ENCODE measurements around the gene KIAA1217.

The KIAA1217 gene

DNA sequence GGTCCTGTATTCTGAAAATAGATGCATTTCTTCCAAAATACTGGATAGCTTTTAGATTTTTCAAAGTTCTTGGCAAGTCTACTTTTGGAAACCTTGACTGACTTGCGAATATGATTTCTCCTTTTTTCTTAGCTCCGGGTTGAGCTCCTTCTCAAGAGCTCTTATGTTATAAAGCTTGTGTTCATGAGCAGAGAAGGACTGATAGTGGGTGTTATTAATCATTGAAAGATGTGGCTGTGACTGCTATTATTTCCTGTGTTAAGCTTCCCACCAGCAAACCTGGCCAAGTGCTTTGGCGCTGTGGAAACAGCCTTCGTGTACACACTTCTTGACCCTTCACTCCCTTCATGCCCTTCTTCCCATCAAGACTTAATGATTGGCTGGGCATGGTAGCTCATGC lies 98.2 kb downstream of the KIAA1217 start:
- H2AFZ ChIP-seq (ENCODE audit: insufficient read depth, low read length, poor library complexity): no peak overlapping the region
- H4K91ac ChIP-seq (ENCODE audit: low read depth, low read length): no peak overlapping the region
- peaks cover 15 to 19% of the 10 kb centered on the region in 2 experiments for H3K36me3 ChIP-seq (ENCODE audit: control insufficient read depth in 1 of 2, insufficient read depth in 2 of 2, low read length in 2 of 2)
- H2BK12ac ChIP-seq (ENCODE audit: low read length): no peak overlapping the region
- H3K4me1 ChIP-seq (ENCODE audit: control insufficient read depth in 1 of 2, insufficient read depth in 2 of 2, low read length in 2 of 2): peaks cover 7 to 18% of the 10 kb centered on the region in 2 experiments
- no peak overlapping the region for H4K12ac ChIP-seq (ENCODE audit: low read depth, low read length)
- peaks cover 2% of the 10 kb centered on the region for H3K79me1 ChIP-seq (ENCODE audit: low read length)
- peak overlapping the region; percentile 46 for H3K18ac ChIP-seq (ENCODE audit: low read length)
- H3K4me3 ChIP-seq (ENCODE audit: low read depth, low read length): no peak overlapping the region
- H3K4ac ChIP-seq (ENCODE audit: low read depth, low read length): peak overlapping the region; percentile 64
- WGBS (ENCODE audit: extremely low coverage, insufficient coverage, insufficient read length): no CpG with 5 or more reads among the region's 4 CpGs
- peaks cover 10% of the 10 kb centered on the region for H3K79me2 ChIP-seq (ENCODE audit: control insufficient read depth, insufficient read depth, low read length, poor library complexity)
- H3K9me3 ChIP-seq (ENCODE audit: insufficient read depth, low read depth, low read length): no peaks in the 10 kb centered on the region
- no peak for DNase-seq
- H2BK120ac ChIP-seq (ENCODE audit: insufficient read depth, low read length, poor library complexity): no peak overlapping the region
- H4K8ac ChIP-seq (ENCODE audit: low read depth, low read length): no peak overlapping the region
- no peak overlapping the region for H3K4me2 ChIP-seq (ENCODE audit: low read length)
- H3K9ac ChIP-seq (ENCODE audit: low read length): no peak overlapping the region
- peak overlapping the region; percentile 14 for H3K14ac ChIP-seq (ENCODE audit: low read length)
- H3K23ac ChIP-seq (ENCODE audit: low read length): no peak overlapping the region
- H2AK5ac ChIP-seq (ENCODE audit: low read length): no peak overlapping the region
- H3K27ac ChIP-seq (ENCODE audit: low read depth, low read length): no peak overlapping the region
- no peak overlapping the region for H2BK5ac ChIP-seq (ENCODE audit: low read depth, low read length, poor library complexity)
- no peaks in the 10 kb centered on the region for H3K27me3 ChIP-seq (ENCODE audit: insufficient read depth, low read length)

DNA sequence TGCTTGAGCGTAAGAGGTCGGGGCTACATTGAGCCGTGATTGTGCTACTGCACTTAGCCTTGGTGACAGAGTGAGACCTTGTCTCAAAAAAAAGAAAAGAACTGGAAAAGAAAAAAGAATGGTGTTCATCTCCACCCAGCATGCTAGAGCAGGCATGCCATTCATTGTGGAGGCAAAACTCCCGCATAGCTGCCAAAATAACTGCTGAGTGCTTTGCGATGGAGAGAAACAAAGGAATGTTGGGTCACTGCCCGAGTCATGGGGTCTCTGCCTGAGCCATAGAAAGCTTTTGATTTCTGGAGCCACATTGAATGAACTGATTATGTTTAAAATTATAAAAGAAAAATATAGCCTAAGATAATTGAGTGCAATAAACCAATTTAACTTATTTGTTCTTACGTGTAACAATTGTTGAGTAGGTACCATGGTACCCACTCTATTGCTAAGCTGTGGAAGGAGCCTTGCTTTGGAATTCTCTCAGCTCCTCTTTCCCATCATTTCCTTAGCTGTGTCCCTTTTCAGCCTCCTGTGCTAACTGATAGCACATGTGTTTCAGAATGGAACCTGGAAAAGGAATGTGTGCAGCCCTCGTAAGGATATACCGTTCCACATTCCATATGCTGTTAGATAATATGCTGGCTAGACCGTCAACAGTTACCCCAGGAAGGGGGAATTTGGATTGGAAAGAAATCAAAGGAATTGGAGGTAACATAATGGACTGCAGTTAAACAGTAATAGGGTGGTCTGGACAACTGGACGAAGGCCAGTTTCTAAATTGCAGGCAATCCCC lies 99.0 kb downstream of the KIAA1217 start:
- H3K27ac ChIP-seq (ENCODE audit: low read depth, low read length): peak overlapping the region; percentile 6
- DNase-seq: peak in 1 of 2 donors; percentile 58
- no peak overlapping the region for H2AFZ ChIP-seq (ENCODE audit: insufficient read depth, low read length, poor library complexity)
- no peak overlapping the region for H4K91ac ChIP-seq (ENCODE audit: low read depth, low read length)
- H3K36me3 ChIP-seq (ENCODE audit: control insufficient read depth in 1 of 2, insufficient read depth in 2 of 2, low read length in 2 of 2): peaks cover 15 to 18% of the 10 kb centered on the region in 2 experiments
- H3K9ac ChIP-seq (ENCODE audit: low read length): no peak overlapping the region
- no peak overlapping the region for H3K18ac ChIP-seq (ENCODE audit: low read length)
- no peak overlapping the region for H2BK12ac ChIP-seq (ENCODE audit: low read length)
- H3K4ac ChIP-seq (ENCODE audit: low read depth, low read length): peak overlapping the region; percentile 64
- H4K8ac ChIP-seq (ENCODE audit: low read depth, low read length): no peak overlapping the region
- H2BK120ac ChIP-seq (ENCODE audit: insufficient read depth, low read length, poor library complexity): no peak overlapping the region
- H3K9me3 ChIP-seq (ENCODE audit: insufficient read depth, low read depth, low read length): no peaks in the 10 kb centered on the region
- H3K4me2 ChIP-seq (ENCODE audit: low read length): no peak overlapping the region
- no peak overlapping the region for H2BK5ac ChIP-seq (ENCODE audit: low read depth, low read length, poor library complexity)
- no CpG with 5 or more reads among the region's 11 CpGs for WGBS (ENCODE audit: extremely low coverage, insufficient coverage, insufficient read length)
- H3K27me3 ChIP-seq (ENCODE audit: insufficient read depth, low read length): no peaks in the 10 kb centered on the region
- H3K14ac ChIP-seq (ENCODE audit: low read length): no peak overlapping the region
- H3K4me3 ChIP-seq (ENCODE audit: low read depth, low read length): no peak overlapping the region
- H2AK5ac ChIP-seq (ENCODE audit: low read length): no peak overlapping the region
- no peak overlapping the region for H3K23ac ChIP-seq (ENCODE audit: low read length)
- peaks cover 7 to 18% of the 10 kb centered on the region in 2 experiments for H3K4me1 ChIP-seq (ENCODE audit: control insufficient read depth in 1 of 2, insufficient read depth in 2 of 2, low read length in 2 of 2)
- H3K79me2 ChIP-seq (ENCODE audit: control insufficient read depth, insufficient read depth, low read length, poor library complexity): peaks cover 8% of the 10 kb centered on the region
- H3K79me1 ChIP-seq (ENCODE audit: low read length): peaks cover 2% of the 10 kb centered on the region
- no peak overlapping the region for H4K12ac ChIP-seq (ENCODE audit: low read depth, low read length)

DNA sequence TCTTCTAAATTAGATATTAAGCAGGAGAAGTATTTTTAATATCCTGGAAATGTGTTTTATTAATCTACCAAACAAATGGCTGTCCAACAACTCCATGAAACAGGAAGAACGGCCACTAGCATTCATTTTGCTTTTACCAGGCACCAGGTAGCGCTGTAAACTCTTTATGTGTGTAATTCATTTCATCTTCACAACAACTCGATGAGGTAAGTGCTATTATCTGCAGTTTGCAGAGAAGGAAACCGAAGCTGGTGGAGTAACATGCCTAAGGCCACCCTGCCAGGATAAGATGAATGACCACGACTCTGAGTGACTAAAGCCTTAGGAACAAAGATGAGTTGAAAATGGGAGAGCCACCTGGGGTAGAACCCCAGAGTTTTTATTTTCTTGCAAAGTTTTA lies 101.2 kb downstream of the KIAA1217 start:
- Histone ChIP-seq H3K4me1 (ENCODE audit: control insufficient read depth in 1 of 2, insufficient read depth in 2 of 2, low read length in 2 of 2) (peaks cover 7 to 18% of the 10 kb centered on the region in 2 experiments), H2AFZ (ENCODE audit: insufficient read depth, low read length, poor library complexity) (no peak overlapping the region), H3K23ac (ENCODE audit: low read length) (no peak overlapping the region), H3K79me1 (ENCODE audit: low read length) (peaks cover 2% of the 10 kb centered on the region), H3K36me3 (ENCODE audit: control insufficient read depth in 1 of 2, insufficient read depth in 2 of 2, low read length in 2 of 2) (peaks cover 9 to 28% of the 10 kb centered on the region in 2 experiments), H2BK12ac (ENCODE audit: low read length) (no peak overlapping the region), H3K27me3 (ENCODE audit: insufficient read depth, low read length) (no peaks in the 10 kb centered on the region), H3K18ac (ENCODE audit: low read length) (no peak overlapping the region), H3K14ac (ENCODE audit: low read length) (no peak overlapping the region), H3K79me2 (ENCODE audit: control insufficient read depth, insufficient read depth, low read length, poor library complexity) (peaks cover 5% of the 10 kb centered on the region), H3K4me3 (ENCODE audit: low read depth, low read length) (no peak overlapping the region), H4K12ac (ENCODE audit: low read depth, low read length) (no peak overlapping the region), H2AK5ac (ENCODE audit: low read length) (no peak overlapping the region), H3K4ac (ENCODE audit: low read depth, low read length) (no peak overlapping the region), H3K27ac (ENCODE audit: low read depth, low read length) (no peak overlapping the region), H3K9ac (ENCODE audit: low read length) (no peak overlapping the region), H4K91ac (ENCODE audit: low read depth, low read length) (no peak overlapping the region), H2BK120ac (ENCODE audit: insufficient read depth, low read length, poor library complexity) (no peak overlapping the region), H4K8ac (ENCODE audit: low read depth, low read length) (no peak overlapping the region), H3K9me3 (ENCODE audit: insufficient read depth, low read depth, low read length) (no peaks in the 10 kb centered on the region), H3K4me2 (ENCODE audit: low read length) (no peak overlapping the region), H2BK5ac (ENCODE audit: low read depth, low read length, poor library complexity) (no peak overlapping the region)
- peak; percentile 53 to 78 for DNase-seq
- WGBS (ENCODE audit: extremely low coverage, insufficient coverage, insufficient read length): no CpG with 5 or more reads among the region's 5 CpGs

DNA sequence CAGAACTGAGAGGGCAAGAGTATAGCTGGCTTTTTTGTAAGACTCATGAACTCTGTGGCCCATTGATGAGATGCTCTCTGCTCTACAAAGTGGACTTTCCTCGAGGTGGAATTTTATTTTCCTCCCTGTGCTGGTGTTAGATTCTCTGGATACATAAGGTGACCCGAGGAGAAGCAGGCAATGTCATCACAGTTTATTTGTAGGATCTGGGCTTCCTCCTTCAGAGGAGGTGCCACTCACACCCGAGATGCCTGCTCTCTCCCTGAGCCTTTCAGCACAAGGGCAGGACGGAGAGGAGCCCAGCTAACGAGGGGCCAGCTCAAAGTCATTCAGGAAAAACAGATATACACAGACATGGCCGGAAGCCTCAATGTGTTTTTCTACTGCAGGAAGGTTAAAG lies 103.0 kb downstream of the KIAA1217 start:
- Histone ChIP-seq H3K36me3 (ENCODE audit: control insufficient read depth in 1 of 2, insufficient read depth in 2 of 2, low read length in 2 of 2) (peaks cover 13 to 40% of the 10 kb centered on the region in 2 experiments), H2BK5ac (ENCODE audit: low read depth, low read length, poor library complexity) (no peak overlapping the region), H3K9ac (ENCODE audit: low read length) (no peak overlapping the region), H2BK12ac (ENCODE audit: low read length) (no peak overlapping the region), H3K4me1 (ENCODE audit: control insufficient read depth in 1 of 2, insufficient read depth in 2 of 2, low read length in 2 of 2) (peaks cover 7 to 16% of the 10 kb centered on the region in 2 experiments), H3K18ac (ENCODE audit: low read length) (no peak overlapping the region), H3K4me2 (ENCODE audit: low read length) (no peak overlapping the region), H2BK120ac (ENCODE audit: insufficient read depth, low read length, poor library complexity) (no peak overlapping the region), H3K79me1 (ENCODE audit: low read length) (peaks cover 2% of the 10 kb centered on the region), H3K14ac (ENCODE audit: low read length) (no peak overlapping the region), H4K91ac (ENCODE audit: low read depth, low read length) (no peak overlapping the region), H3K27ac (ENCODE audit: low read depth, low read length) (no peak overlapping the region), H3K9me3 (ENCODE audit: insufficient read depth, low read depth, low read length) (no peaks in the 10 kb centered on the region), H4K8ac (ENCODE audit: low read depth, low read length) (no peak overlapping the region), H2AK5ac (ENCODE audit: low read length) (no peak overlapping the region), H3K79me2 (ENCODE audit: control insufficient read depth, insufficient read depth, low read length, poor library complexity) (peaks cover 5% of the 10 kb centered on the region), H3K4ac (ENCODE audit: low read depth, low read length) (peak overlapping the region; percentile 78), H2AFZ (ENCODE audit: insufficient read depth, low read length, poor library complexity) (no peak overlapping the region), H4K12ac (ENCODE audit: low read depth, low read length) (no peak overlapping the region), H3K4me3 (ENCODE audit: low read depth, low read length) (no peak overlapping the region), H3K27me3 (ENCODE audit: insufficient read depth, low read length) (no peaks in the 10 kb centered on the region), H3K23ac (ENCODE audit: low read length) (no peak overlapping the region)
- no peak for DNase-seq
- WGBS (ENCODE audit: extremely low coverage, insufficient coverage, insufficient read length): no CpG with 5 or more reads among the region's 6 CpGs
